HG03196 (cell line): Measurements from ENCODE around the gene NMT1.
"Not testable (repeated sequence)": the region's sequence is repeated elsewhere in the genome, so short reads cannot be mapped to it uniquely, and the experiment has no call there.

Source experiments
- ATAC-seq: cut with Tn5 transposase; IDR thresholded peaks from one replicate; pipeline ENCODE4 v1.9.1; 2021; ENCODE audit not compliant: unreplicated experiment

Gene NMT1

DNA sequence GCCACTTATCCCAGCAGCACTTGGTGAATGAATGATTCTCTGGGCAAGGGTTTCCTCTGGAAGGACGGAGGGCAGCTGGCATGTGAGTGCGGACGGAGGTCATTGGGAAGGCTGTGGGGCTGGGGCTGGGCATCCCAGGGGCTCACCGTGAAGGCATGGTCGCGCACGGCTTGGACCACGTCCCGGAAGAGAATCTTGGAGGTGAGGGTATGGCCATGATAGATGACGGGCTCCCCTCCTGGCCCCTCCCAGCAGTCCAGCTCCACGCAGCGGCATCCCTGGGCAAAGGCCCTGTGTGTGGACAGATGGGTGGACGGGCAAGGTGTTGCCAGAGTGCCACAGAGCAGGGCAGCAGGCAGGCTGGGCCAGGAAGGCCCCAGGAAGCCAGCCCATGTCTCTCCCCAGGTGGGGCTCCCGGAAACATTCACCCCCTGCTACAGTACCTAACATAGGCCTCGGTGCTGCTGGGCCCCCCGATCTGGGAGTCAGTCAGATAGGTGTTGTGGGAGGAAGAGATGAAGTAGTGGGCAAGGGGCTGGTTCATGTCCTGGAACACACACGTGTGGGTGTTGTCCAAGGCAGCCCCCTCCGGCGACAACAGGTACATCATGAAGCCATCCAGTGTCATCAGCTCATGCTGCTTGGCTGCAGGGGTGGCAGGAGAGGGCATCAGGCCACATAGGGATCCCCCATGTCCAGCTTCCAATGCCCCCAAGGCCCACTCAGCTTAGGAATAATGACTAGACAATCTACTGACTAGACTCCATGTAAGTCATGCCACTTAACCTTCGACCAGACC is 56.9 kb downstream of the NMT1 start:
- ATAC-seq, result no peak

DNA sequence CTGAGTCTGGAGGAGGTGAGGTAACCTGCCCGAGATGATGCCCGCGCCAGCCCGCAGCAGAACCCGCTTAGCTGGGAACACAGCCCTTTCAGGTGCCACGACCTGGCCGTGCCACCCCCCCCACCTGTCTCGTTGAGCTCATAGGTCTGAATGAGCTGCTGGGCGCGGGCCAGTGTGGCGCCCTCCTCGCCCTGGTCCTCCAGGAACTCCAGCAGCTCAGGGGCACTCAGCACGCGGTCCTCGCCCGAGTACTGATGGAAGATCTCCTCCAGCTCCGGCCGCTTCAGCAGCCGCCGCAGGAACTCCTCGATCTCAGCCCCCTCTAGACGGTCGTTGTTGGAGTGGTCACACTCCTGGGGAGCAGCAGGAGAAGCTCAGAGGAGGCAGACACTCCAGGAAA is 57.6 kb downstream of the NMT1 start:
- no peak for ATAC-seq

DNA sequence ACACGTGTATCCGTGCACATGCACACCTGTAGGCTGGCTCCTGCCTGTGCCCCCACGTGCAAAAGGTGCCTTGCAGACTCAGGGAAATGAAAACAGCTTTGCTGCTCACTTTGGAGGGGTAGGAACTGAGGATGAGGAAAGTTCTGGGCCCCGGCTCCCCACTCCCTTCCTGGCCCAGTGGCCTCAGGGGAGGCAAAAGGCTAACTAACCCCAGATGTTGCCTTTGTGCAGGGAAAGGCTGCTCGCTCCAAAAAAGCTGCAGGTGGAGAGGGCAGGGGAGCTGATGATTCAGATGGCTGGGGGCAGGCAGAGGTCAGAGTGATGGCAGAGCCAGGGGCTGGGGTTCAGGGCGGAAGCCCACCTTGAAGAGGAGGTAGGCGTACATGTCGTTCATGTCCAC is 58.8 kb downstream of the NMT1 start:
- no peak for ATAC-seq

DNA sequence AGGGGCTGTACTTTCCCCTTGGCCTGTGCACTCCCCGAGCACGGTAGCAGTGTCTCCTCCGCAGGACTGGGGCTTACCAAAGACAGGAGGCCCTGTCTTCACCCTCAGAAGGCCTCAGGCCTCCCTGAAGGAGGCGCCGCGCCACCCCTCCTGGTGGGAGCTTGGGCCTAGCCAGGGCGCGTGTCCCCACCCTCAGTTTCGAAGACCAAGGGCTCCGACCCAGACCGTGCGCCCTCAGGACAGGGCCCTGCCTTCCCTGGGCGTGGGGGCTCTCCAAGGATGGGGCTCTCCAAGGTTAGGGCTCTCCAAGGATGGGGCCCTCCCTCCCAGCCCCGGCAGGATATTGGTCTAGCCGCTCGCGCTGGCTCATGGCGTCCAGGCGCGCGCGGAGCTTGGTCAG is 59.4 kb downstream of the NMT1 start:
- no peak for ATAC-seq

DNA sequence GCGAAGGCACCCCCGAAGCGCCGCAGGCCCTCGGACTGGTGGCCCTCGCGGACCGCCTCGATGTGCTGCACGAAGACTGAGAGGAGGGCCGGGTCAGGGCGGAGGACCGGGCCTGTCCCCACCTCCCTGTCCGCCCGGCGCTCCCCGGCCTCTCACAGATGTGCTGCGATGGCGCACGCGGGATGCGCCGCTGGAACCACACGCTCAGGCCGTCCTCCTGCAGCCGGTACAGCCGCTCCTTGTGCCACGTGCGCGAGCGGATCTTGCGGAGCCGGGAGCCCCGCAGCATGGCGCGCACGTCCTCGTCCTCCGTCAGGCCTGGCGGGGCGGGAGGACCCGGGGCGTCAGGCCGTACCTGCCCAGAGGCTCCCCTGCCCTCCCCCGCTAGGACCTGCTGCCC is 59.9 kb downstream of the NMT1 start:
- ATAC-seq, result no peak

DNA sequence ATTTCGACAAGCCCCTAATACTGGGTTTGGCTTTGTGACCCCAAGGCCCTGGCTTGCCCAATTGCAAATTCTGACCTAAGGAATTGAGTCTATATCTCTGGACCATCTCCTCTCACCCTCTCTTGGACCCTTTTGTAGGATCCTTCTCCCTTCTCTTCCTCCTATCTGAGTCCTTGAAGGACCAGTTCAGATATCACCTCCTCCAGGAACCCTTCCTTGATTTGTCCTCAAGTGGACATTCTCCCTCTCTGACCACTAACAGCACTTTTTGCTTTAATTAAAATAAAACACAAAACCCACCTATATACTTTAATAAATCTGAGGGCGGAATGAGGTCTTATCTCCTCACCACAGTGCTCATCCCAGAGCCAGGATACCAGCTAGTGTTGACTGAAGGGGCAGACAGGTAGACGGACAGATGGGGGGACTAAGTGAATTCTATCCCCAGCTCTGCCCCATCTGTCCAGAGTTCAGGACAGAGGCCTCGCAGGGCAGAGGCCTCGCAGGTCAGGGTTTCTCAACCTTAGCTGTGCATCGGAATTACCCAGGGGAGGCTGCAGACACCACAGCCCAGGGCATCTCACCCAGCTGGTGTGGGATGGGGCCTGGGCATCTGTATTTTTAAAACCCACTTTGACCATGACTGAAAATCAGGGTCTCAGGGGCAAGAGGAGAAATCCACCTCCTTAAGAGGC is 62.1 kb downstream of the NMT1 start:
- ATAC-seq, result no peak

DNA sequence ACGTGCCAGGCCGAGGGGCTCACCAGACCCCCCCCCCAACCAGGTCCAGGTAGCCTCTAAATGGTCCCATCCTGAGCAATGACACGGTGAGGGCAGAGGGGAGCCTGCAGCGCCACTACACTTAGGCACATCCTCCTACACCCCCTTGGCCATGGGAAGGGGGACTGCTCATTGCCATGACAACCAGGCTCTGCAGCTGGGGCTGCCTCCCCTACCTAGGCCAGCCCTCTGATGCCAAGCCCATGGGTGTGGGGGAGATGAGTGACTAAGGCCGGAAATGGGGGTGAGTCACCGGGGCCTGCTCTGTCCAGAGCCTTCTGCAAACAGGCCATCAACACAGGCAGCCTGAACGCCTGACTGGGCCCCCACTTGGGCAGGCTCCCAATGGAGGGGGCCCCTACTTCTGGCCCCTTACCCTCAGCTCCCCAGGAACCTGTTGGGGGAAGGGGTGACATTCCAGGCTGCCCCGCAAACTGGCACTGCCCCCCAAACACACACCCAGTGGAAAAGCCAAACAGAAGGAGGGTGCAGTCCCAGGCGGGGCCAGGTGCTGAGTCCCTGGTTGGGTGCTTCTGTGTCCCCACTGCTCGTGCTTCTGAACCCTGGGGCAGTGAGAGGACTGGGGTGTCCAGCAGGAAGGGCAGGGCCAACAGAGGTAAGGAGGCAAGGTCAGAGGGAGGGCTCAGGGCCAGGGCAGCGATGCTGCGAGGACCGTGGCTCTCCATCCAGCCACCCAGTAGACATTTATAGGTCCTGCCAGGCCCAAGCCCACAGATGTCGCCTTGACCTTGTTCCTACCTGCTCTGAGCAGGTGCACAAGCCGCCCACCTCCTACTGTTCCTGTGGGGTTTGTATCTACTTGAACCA is 63.0 kb downstream of the NMT1 start:
- ATAC-seq, result no peak

DNA sequence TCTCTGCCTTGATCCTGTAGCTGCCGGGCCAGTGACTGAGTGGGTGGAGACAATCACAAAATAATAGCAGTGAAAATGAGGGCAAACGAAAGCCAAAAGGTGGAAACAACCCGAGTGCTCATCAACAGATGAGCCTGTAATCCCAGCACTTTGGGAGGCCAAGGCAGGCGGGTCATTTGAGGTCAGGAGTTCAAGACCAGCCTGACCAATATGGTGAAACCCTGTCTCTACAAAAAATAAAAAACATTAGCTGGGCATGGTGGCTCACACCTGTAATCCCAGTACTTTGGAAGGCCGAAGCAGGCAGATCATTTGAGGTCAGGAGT is 63.6 kb downstream of the NMT1 start:
- ATAC-seq, result not testable (repeated sequence)

DNA sequence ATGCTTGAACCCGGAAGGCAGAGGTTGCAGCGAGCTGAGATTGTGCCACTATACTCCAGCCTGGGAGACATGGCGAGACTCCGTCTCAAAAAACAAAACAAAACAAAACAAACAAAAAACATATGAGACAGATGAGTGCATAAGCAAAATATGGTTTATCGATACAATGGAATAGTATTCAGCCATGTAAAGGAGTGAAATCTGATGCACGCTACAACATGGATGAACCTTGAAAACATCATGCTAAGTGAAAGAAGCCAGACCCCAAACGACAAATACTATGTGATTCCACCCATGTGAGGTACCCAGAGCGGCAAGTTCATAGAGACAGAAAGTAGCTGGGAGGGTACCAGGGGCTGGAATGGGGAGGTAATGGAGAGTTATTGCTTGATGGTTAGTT is 64.4 kb downstream of the NMT1 start:
- no peak for ATAC-seq

DNA sequence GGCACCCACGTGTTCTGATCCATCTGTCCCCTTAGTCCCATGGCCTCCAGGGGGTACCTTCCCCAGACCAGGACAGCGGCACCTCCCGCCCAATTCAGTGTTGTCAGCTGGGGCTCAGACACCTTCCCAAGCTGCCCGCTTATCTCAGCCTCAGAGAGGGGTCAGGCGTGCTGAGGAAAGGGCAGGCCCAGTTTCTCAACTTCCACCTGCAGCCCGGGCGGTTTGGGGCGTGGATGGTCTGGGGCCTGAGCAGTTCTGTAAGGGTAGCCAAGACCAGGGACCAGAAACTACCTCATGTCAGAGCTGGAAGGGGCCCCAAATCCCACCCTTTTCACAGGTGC is 66.1 kb downstream of the NMT1 start:
- ATAC-seq, result no peak

DNA sequence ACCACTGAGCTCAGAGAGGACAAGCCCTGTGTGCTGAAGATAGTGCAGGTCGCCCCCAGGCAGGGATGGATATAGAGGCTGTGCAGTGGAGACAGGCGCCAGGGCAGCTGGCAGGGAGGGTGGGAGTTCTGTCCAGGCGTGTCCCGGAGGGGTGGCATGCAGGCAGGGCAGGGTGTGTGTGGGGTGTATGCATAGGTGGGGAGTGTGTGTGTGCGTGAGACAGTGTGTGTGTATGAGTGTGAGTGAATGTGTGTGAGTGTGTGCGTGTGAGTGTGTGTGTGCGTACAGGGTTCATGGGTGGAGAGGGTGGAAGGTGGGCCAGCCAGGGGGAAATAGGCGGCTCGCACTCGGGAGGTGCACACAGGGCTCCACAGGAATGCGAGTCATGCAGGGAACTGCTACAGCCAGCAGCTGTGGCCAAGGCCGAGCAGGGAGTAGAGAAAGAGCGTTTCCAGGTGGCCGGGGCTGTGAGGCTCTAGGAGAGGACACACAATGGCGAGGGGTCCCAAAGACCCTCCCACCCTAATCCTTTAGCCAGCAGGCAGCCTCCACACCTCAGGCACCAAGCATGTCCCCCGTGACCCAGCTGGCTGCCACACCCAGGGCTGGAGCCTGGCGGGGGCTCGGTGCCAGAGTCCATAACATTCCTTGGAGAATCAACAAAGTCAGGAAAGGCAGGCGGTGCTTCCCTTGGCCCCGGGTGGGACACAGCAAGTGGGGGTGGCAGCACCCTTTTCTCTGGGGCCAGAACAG is 66.6 kb downstream of the NMT1 start:
- no peak for ATAC-seq

DNA sequence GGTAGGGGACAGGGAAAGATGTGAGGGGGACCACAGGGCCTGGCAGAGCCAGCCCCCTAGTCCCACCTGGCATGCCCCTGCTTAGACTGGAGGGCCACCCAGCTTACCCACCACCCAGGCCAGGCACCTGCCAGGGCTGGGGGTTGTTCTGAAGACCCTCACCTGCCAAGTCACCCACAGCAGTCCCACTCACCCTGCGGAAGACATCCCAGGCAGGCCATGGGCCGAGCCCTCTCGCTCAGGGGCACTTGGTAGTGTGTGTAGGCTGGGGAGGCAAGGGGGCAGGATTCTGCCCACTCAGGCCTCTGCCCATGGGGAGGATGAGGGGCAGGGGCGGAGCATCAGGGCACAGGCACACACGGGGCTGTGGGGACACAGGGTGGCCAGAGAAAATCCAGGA is 67.2 kb downstream of the NMT1 start:
- no peak for ATAC-seq

DNA sequence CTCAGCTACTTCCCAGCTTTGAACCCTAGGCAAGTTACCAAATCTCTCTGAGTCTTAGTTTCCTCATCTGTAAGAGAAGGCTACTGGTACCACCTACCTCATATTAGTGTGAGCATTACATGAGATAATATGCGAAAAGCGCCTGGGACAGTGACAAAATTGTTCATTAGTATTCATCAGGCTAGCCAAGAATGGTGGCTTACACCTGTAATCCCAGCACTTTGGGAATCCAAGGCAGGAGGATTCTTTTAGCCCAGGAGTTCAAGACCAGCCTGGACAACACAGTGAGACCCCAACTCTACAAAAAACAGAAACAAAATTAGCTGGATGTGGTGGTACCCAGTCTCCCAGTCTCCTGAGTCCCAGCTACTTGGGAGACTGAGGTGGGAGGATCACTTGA is 67.9 kb downstream of the NMT1 start:
- no peak for ATAC-seq

DNA sequence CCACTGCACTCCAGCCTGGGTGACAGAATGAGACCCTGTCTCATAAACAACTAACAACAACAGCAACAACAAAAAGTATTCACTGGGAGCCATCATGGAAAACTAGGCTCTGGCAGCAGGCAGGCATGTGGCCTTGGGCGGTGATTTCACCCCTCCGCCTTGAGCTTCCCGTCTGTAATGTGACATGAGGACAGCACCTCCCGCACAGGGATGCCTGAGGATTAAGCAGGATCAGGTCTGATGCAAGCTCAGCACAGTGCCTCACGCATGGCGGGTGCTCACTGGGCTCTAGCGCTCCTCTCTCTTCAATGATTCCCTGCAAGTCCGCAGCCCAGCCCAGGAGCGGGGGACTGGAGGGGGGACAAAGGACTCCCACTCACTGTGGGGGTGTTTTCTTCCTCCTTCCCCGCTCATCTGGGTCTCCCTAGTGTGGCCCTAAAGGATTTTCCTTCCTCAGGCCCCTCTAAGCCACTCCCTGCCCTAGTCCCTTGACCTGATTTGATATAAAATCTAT is 68.4 kb downstream of the NMT1 start:
- ATAC-seq, result no peak

DNA sequence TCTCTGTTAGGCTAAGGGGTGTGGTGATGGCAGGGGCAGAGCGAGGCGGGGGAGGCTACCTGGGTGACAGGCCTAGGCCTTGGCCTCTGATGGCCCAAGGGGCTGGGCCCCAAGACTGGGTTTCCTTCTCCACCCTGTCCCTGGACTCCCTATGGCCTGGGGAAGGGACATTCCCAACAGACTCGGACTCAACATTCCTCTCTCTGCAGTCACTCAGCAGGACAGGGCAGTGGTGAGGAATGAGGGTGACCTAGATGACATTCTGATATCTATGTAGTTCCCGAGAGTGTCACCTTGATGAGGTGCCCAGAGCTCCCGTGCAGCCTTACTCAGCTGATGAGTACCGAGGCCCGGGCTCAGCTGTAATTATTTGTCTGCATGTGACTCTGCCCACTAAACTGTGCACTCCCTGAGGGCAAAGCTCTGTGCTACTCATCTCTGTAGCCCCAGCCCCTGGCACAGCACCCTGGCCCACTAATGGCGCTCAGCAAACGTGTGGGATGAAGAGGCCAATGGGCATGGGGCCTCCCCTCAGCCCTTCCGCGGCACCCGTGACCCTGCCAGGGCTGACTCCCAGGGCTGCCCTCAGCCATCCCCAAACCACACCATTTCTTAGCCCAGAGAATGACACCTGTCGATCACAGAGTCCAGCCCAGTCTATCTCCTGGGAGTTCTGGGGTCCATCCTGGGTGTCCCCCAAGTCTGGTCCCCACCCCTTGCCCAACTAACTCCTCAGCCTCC is 69.0 kb downstream of the NMT1 start:
- ATAC-seq, result no peak

DNA sequence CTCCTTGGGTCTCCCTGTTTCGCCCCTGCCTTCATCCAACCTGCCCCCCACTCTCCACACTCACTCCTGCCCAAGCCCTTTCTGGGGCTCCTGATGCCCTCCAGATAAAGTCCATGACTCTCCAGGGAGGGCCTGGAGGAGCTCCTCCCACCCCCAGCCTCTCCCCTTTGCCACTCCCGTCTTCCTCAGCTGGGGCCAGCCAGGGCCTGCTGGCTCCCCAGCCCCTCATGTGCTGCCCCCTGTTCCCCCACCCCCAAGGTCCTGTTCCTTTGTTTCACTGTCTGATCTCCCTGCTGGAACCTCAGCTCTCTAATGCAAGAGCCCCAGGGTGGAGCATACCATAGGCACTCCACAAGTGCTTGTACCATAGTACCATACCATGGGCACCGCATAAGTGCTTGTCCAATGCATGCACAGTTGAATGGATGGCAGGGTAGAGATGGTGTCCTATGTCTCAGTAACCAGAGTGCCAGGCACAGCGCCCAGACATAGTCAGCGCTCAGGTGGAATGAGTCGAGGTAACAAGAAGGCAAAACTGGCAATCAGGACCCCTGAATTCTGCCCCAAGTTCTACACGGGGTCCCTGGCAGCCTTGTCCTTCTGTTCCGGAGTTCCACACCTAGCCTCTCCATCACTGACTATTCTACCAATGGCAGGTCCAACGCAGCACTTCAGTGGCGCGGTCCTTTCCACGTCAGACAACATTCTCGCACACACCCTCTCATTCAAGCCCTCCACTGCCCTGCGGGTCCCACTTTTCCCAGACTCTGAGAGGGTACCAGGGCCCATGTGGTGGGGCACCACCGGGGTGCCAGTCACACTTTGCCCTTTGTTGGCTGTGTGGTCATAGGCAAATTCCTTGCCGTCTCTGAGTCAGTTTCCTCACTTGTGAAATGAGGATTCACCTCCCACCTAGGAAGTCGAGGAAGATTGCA is 69.8 kb downstream of the NMT1 start:
- ATAC-seq, result no peak

DNA sequence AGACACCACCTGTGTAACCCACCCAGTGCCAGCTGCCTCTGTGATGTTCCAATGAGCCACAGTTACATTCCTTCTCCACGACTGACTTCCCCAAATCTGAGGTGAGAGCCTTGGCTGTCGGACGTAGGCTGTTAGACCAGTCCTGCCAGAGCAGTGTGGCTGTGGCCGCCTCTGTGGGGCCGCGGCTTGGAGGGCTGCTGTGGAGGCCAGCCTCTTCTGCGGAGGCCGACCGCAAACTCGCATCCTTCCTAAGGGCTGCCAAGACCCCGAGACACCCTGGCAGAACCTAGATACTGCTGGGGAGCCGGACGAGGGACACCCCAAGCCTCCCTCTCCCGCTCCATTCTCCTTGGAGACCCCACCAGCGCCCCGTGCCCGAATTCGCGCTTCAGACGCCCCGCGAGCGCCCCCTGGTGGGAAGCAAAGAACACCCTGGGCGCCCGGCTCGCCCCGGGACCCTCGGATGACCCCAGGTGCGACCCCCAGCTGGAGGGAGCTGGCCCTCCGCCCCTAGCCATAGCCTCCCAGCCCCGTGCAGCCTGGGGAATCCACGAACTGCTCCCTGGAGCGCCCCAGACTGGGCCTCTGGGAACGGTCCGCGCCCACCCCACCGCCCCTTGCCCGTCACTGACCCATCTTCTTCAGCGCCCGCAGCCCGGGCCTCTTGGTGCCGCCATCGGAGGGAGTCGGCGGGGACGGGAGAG is 70.7 kb downstream of the NMT1 start:
- no peak for ATAC-seq

DNA sequence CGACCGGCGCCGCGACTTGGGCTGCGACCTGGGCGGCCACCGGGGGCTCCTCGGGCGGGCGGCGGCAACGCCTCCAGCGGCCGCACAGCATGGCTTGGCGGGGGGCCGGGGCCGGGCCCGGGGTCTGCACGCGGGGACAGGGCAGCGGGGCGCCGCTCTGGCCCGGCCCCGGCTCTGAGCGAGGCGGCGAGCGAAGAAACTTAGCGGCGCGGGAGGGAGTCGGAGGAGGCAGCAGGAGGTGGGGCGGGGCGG is 71.1 kb downstream of the NMT1 start, which contains the start of gene PLCD3:
Gene PLCD3 (minus strand): TSS at position 196 of the 252 bp plus-strand sequence. CDS start 105 bp downstream, at position 91.
- ATAC-seq, result no peak
